ENCODE data around the gene TRIM56.

TRIM56 gene

DNA sequence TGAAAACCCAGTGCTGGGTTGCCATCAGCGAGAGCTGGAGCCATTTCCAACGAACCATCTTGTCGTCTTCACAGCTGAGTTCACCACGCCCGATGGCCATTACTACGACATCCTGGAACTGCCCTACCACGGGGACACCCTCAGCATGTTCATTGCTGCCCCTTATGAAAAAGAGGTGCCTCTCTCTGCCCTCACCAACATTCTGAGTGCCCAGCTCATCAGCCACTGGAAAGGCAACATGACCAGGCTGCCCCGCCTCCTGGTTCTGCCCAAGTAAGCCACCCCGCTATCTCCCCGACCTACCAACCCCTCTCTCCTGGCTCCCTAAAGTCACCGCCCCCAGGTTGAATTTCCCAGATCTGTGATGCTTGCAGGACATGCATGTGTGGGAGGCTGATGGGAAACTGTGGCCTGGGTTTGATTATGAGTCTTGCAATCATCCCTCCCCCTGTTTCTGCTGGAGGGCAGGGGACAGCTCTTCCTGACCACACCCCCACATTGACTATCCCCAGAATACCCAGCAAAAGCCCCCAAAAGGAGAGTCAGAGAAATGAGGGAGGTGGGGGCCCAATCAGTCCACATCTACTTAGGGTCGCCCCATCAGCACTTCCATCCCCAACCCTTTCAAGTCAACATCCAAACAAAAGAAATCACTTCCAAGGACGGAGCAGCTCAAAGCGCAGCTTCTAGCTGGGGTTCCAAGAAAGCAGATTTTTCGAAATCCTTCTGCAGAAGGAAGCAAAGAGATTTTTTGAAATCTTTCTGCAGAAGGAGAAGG, 48.5 kb downstream of the TRIM56 start:
- DNase-seq (ENCODE audit: low spot score) = no peak

DNA sequence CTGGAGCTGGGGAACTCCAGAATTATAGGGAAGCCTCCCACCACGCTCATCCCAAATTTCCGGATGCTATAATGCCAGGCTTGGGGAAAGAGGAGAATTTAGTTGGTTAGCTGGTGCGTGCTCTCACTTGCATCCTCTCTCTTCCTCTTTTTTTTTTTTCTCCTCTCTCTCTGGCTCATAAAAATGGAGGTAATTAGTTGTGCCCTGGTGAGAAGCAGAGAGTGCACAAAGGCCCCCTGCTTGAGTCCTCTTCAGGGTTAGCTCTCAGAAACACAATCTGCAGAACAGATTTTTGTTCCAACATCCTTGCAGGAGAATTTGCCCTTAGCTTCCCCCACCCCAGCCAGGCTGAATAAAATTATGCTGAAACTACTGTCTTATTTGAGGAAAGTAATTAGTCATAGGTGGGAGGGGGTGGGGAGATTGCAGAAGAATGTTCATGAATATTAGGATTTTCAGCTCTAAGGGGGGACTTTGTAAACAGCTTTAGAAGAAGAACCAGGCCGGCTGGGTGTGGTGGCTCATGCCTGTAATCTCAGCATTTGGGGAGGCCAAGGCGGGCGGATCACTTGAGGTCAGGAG, 49.2 kb downstream of the TRIM56 start:
- DNase-seq (ENCODE audit: low spot score) = no peak

- DNase-seq (ENCODE audit: low spot score) = no peak
These were observed 52.5 kb downstream of the TRIM56 start for GRCh38 chr7:101137651-101138212.

DNA sequence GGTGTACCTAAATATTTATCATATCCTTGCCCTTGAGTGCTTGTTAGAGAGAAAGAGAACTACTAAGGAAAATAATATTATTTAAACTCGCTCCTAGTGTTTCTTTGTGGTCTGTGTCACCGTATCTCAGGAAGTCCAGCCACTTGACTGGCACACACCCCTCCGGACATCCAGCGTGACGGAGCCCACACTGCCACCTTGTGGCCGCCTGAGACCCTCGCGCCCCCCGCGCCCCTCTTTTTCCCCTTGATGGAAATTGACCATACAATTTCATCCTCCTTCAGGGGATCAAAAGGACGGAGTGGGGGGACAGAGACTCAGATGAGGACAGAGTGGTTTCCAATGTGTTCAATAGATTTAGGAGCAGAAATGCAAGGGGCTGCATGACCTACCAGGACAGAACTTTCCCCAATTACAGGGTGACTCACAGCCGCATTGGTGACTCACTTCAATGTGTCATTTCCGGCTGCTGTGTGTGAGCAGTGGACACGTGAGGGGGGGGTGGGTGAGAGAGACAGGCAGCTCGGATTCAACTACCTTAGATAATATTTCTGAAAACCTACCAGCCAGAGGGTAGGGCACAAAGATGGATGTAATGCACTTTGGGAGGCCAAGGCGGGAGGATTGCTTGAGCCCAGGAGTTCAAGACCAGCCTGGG, 53.1 kb downstream of the TRIM56 start:
- peak; percentile 85 for DNase-seq (ENCODE audit: low spot score)

DNA sequence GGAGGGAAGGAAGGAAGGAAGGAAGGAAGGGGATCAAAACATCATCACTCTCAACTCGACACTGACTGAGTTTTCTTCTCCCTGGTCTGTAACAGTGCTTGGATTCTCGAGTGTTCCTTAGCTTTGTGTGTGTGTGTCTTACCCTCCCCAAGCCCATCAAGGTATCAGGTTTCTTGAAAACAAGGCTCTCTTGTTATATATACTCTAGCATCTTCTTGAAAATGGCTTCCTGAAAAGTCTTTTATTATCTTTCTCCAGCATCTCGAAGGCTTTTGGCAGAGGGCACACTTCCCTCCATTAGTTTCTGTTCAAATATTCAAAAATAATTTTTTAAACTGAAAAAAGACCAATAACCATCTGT, 55.0 kb downstream of the TRIM56 start:
- DNase-seq (ENCODE audit: low spot score) = no peak

GRCh38 chr7:101140746-101141382, 55.6 kb downstream of the TRIM56 start:
- DNase-seq (ENCODE audit: low spot score) = no peak

All from AG20443 (cell line).